AG09319 (cell line): ENCODE results near the gene BRINP3.

Experiments used
- DNase-seq: peaks from one replicate; pipeline ENCODE4 v3.0.0-alpha.2; 2010; ENCODE audit warnings: low read depth; ENCODE audit errors: extremely low read depth
- TF ChIP-seq, protein P1 (sequence below): IDR thresholded peaks from 2 replicates; pipeline ENCODE4 v1.5.1; 2011; ENCODE audit warnings: low read depth, mild to moderate bottlenecking, inconsistent platforms, low read length, moderate library complexity

The BRINP3 gene

DNA sequence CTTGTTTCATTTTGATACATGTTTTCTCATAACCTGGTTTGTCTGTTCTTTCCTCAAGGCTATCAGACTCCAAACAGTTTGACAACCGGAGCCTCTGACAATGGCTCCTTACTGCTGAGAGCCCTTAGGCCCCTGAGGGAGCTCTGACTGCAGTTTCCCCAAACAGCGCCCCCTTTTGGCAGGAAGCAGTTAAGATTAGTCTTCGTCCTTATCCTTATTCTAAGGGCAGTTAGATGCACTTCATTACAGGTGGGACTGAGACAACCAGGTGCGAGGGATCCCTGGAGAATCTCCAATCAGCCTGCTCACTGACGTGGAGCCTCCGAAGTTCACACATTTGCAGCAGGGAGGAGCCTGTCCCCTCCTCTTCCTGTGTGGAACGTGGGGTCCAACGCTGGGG, 393.1 kb downstream of the BRINP3 start:
- TF ChIP-seq, protein P1, sequence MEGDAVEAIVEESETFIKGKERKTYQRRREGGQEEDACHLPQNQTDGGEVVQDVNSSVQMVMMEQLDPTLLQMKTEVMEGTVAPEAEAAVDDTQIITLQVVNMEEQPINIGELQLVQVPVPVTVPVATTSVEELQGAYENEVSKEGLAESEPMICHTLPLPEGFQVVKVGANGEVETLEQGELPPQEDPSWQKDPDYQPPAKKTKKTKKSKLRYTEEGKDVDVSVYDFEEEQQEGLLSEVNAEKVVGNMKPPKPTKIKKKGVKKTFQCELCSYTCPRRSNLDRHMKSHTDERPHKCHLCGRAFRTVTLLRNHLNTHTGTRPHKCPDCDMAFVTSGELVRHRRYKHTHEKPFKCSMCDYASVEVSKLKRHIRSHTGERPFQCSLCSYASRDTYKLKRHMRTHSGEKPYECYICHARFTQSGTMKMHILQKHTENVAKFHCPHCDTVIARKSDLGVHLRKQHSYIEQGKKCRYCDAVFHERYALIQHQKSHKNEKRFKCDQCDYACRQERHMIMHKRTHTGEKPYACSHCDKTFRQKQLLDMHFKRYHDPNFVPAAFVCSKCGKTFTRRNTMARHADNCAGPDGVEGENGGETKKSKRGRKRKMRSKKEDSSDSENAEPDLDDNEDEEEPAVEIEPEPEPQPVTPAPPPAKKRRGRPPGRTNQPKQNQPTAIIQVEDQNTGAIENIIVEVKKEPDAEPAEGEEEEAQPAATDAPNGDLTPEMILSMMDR = no peak
- no peak for DNase-seq

DNA sequence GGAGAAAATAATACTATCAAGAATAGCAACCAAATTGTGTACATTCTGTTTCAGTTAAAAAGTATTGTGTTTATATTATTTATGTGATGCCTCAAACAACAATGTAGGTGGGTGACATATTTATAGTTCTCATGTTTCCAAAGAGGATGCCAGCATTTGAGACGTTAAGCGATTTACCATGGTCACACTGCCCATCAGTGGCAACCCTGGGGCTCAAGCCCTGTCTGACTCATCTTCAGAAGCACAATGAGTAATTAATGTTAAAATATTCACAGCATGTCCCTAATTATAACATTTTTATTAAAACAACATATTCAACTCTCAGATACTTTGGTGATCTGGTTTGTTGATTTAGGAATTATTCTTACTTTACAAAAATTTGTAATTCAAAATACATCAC, 409.4 kb downstream of the BRINP3 start:
- no peak for DNase-seq
- TF ChIP-seq, protein P1 = no peak

DNA sequence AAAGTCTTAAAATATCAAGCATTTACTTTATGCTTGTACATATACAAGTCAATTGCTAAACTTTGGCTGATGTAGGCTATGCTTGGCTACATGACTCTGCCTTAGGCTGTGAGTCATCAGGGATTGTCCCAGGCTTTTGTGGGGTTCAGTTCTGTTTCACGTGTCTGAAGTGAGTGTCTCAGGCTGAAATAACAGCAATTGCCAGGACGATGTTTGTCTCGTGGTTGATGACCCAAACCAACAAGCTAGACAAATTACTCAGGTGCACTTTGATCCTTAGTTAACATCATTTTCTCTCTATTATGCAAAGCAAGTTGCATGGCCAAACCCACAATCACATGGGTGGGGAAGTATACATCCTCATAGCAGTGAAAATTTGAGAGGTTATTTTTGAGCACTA, 410.1 kb downstream of the BRINP3 start:
- TF ChIP-seq, protein P1 = no peak
- DNase-seq = no peak

DNA sequence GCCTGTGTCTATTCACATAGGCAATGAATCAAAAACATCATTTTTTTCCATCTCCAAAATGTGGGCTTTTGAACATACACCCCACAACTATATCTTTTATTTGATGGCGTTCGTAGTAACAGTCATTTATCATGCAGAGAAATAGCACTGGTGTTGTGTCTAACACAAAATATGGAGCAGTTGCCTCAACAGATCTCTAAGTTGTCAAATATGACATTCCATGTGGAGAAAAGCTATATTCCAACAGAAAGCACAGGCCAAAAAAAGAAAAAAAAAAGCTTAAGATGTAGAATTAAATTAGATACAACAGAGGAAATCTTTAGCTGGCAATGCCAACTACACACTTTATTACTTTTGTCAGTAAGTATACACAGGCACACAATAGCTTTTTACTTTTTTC, 411.7 kb downstream of the BRINP3 start:
- no peak for DNase-seq
- TF ChIP-seq, protein P1 = no peak

DNA sequence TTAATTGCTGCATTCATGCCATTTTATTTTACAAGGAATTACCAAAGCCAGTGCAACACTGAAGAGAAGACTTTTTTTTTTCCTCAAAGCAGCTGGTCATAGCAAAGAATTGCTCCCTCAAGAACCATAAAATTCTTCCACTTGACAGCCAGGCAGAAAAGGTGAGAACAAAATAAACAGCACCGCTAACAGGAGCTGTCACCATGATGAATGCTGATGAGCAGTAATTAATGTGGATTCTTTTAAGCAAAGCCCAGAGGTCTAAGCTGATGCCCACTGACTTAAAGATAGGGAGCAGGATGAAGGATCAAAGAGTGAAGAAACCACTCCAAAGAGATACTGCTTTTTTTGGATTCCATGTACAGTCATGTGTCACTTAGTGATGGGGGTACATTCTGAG, 428.4 kb downstream of the BRINP3 start:
- no peak for DNase-seq
- TF ChIP-seq, protein P1 = no peak
